ENCODE measurements around the gene VSTM2L.

The VSTM2L gene

DNA sequence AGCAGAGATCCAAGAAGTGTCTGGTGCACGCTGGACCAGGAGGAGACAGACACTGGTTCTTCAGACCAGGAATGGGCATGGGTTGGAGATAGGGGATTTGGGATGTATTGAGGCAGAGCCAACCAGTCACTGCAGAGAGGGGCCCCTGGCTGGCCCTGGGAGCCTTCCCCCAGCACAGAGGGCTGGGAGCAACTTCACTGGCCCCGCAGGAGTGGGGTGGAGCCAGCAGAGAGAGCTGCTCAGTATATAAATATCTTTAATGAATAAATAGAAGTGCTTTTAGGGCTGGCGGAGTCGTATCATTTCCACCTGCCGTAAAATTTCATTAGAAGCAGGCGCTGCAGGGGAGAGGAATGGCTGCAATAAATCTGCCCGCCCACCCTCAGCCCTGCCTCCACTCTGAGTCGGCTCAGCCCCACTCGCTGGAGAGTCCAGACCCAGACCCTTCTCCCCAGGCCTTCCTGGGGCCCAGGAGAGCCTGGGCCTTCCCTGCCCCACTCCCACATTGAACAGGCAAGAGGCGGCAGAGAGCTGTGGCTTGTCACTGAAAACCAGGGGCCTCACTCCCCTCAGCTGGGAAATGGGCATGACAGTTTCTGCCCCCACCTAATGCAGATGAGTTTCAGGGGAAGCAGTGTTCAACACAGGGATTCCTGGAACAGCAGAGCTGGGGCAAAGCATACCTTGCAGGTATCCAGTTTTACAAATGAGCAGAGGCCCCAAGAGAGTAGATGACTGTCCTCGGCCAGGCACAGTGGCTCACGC, 23.9 kb upstream of the VSTM2L start:
- no peak for DNase-seq

- no peak for DNase-seq
Measured at GRCh38 chr20:37879843-37880242, 23.1 kb upstream of the VSTM2L start.

DNA sequence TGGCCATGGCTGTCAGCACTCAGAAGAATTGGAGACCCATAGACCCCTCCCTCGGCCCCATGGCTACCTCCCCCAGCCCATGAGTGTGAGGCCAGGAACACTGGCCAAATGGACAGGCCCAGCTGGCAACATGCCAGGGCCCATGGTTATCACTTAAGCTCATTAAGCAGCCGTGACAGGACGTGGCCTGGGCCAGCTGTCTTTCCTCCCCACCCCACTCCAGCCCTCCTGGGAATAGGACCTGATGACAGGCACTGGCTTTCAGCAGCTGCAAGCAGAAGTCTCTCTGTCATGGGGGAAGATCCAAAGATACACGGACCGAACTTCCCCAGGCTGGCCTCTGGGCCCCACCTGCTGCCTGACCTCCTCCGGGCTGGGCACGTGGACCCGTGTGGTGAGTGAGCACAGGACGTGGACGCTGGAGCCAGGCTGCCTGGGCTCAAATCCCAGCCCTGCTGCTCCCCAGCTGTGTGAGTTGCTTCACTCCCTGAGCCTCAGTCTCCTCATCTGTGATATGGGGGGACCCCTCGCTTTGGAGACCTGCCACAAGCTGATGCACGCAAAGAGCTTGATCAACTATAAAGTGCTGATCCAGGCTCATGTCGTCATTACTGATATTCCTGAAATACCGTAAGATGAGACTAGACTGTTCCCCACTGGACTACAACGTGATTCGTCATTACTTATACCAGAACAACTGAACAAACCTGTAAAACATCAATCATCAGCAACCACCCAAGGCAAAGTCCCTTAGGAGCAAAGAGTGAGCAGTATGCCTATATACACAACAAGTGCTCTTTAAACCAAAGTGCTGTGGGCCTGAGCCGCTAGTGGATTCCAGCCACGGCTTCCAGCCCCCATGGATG, 22.0 kb upstream of the VSTM2L start:
- DNase-seq: no peak

- DNase-seq: no peak
Measured at GRCh38 chr20:37881601-37882343, 21.2 kb upstream of the VSTM2L start.

GRCh38 chr20:37882961-37883712, 19.8 kb upstream of the VSTM2L start:
- no peak for DNase-seq

DNA sequence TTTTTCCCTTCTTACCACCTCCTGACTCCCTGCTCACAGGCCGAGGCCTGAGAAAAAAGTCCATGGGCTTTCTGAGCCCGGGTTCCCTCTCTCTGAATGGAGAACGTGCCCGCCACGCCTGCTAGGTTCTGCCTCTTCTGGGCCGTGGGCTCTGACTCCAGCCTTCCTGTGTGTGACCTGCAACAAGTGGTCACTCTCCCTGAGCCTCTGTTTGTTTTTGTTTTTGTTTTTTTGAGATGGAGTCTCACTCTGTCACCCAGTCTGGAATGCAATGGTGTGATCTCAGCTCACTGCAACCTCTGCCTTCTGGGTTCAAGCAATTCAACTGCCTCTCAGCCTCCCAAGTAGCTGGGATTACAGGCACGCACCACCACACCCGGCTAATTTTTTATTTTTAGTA, 17.9 kb upstream of the VSTM2L start:
- no peak for DNase-seq

GRCh38 chr20:37885593-37886503, 17.1 kb upstream of the VSTM2L start:
- DNase-seq: no peak

- no peak for DNase-seq
Measured at GRCh38 chr20:37886851-37887297, 16.1 kb upstream of the VSTM2L start.

DNA sequence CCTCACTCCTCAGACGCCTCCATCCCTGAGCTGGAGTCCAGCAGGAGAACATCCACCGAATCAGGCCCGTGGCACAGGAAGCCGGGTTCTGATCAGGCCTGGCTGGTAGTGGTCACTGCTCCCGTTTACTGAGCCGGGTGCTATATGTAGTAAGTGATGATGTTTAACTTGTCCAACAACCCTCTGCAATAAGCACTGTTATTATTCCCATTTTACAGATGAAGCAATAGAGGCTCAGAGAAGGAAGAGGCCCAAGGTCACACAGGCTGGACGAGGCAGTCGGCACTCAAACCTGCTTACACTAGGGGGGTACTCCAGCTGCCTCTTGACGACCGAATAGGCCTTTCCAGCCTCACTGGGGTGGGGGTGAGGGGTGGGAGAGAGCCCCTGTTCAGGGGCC, 14.3 kb upstream of the VSTM2L start:
- no peak for DNase-seq

DNA sequence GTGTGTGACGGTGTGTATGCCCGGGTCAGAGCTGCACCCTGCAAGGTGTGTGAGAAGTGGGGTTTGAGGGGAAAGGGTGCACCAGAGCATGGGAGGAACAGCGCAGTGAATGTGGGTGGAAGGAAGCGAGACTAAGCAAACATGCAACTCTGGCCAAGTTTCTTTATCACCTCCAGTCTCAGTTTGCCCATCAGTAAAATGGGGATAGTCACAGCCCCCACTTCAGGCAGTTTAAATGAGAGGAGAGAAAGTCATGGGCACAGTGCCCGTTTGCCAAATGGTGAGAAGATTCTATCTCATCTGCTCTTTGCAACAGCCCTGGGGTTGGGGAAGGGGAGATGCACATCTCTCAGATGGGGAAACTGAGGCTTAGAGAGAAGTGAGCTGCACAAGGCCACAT, 12.8 kb upstream of the VSTM2L start:
- no peak for DNase-seq

DNA sequence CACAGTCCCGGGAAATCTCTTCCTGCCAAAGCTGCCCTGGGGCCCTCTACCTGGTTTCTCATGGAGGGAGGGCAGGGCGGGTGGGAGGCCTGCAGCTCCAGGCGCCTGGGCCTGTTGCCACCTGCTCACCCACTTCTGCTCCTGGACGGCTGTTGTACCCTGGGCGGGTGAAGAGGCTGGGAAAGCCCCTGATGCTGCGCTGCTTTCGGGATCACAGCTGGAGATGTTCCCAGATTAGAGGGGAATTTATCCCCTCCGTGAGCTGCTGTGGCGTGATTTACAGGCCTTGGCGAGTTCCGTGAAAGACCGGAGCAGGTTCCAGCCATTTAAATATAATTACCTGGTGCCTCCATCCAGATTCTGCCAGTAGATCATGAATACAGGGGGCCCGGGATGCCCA, 12.3 kb upstream of the VSTM2L start:
- DNase-seq: no peak

GRCh38 chr20:37892001-37892400, 10.9 kb upstream of the VSTM2L start:
- no peak for DNase-seq

DNA sequence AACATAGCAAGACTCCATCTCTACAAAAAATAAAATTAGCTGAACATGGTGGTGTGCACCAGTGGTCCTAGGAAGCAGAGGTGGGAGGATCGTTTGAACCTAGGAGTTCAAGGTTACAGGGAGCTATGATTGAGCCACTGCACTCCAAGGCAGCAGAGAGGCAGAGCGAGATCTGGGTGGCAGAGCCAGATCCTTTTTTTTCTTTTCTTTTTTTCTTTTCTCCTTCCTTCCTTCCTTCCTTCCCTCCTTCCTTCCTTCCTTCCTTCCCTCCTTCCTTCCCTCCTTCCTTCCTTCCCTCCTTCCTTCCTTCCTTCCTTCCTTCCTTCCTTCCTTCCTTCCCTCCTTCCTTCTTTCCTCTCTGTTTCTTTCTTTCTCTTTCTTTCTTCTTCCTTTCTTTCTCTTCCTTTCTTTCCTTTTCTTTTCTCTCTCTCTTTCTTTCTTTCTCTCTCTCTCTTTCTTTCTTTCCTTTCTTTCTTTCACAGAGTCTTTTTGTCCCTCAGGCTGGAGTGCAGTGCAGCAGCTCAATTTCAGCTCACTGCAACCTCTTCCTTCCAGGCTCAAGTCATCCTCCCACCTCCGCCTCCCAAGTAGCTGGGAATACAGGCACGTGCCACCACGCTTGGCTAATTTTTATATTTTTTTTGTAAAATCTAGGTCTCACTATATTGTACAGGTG, 9.2 kb upstream of the VSTM2L start:
- no peak for DNase-seq

GRCh38 chr20:37894454-37894853, 8.5 kb upstream of the VSTM2L start:
- DNase-seq: no peak

GRCh38 chr20:37895166-37895565, 7.8 kb upstream of the VSTM2L start:
- no peak for DNase-seq

DNA sequence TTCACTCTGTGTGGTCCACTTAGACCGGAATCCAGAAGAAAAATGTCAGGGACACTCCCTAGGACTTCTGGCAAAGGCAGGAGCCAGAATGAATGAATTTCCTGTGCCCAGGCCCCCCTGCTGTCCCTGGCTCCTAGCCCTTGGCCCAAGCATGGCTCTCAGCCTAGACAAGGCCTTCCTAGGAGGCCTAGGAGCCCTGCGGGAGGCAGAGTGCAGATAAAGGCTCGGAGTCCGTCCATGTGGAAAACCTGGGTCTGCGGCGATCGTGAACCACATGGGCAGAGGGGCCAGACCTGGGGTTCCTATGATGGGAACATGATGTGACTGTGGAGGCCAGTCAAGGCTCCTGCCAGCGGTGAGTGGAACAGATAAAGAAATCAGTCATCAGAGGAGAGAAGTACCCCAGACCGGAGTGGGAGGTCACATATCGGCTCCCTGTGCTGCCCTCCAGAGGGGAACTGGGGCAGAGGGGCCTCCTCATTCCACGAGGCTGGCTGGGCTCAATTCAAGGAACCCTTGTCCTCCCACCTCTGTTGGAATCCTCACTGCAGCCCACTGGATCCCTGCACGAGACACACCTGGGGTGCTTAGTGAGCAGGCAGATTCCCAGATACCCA, 5.9 kb upstream of the VSTM2L start:
- no peak for DNase-seq

GRCh38 chr20:37898233-37899104, 4.5 kb upstream of the VSTM2L start:
- peak; percentile 28 for DNase-seq

GRCh38 chr20:37899105-37900045, 3.6 kb upstream of the VSTM2L start:
- DNase-seq: no peak

All from fibroblast of skin of abdomen (primary cell).